Fibroblast of upper back skin (primary cell): ENCODE data around the gene RUNX3.

Source experiments
- DNase-seq: peaks from one replicate; pipeline ENCODE4 v3.0.0-alpha.2; 2013

Gene RUNX3

GRCh38 chr1:24927988-24928688 lies 1.9 kb downstream of the RUNX3 start:
- DNase-seq, result no peak

- no peak for DNase-seq
Measured at GRCh38 chr1:24927473-24927872, 2.6 kb downstream of the RUNX3 start.

GRCh38 chr1:24926563-24927249 lies 3.4 kb downstream of the RUNX3 start:
- no peak for DNase-seq

GRCh38 chr1:24925963-24926362 lies 4.1 kb downstream of the RUNX3 start:
- no peak for DNase-seq

- no peak for DNase-seq
Measured at GRCh38 chr1:24925082-24925779, 4.8 kb downstream of the RUNX3 start.

GRCh38 chr1:24923485-24924113 lies 6.5 kb downstream of the RUNX3 start:
- DNase-seq, result no peak

GRCh38 chr1:24921938-24922662 lies 8.0 kb downstream of the RUNX3 start:
- no peak for DNase-seq

GRCh38 chr1:24921412-24921811 lies 8.7 kb downstream of the RUNX3 start:
- DNase-seq, result no peak

GRCh38 chr1:24920533-24920925 lies 9.5 kb downstream of the RUNX3 start:
- DNase-seq, result no peak

GRCh38 chr1:24919791-24920532 lies 10.1 kb downstream of the RUNX3 start:
- peak; percentile 34 for DNase-seq

- DNase-seq, result no peak
Measured at GRCh38 chr1:24918995-24919605, 11.0 kb downstream of the RUNX3 start.

- no peak for DNase-seq
Measured at GRCh38 chr1:24918370-24918769, 11.7 kb downstream of the RUNX3 start.

GRCh38 chr1:24917327-24918074 lies 12.6 kb downstream of the RUNX3 start:
- DNase-seq, result no peak

GRCh38 chr1:24915816-24916602 lies 14.1 kb downstream of the RUNX3 start:
- DNase-seq, result no peak

GRCh38 chr1:24914226-24915069 lies 15.6 kb downstream of the RUNX3 start:
- peak; percentile 97 for DNase-seq

- DNase-seq, result no peak
Measured at GRCh38 chr1:24913616-24914225, 16.4 kb downstream of the RUNX3 start.

- no peak for DNase-seq
Measured at GRCh38 chr1:24913274-24913604, 16.8 kb downstream of the RUNX3 start.

GRCh38 chr1:24912376-24913273 lies 17.5 kb downstream of the RUNX3 start:
- DNase-seq, result no peak
